ENCODE results near the gene MACF1. TPM values are rescaled to one million over a fixed set of nuclear protein-coding genes. Genes with fewer than 3 reads are reported as not detected.

MACF1 gene
- total RNA-seq, 1 experiment from 2014 or later: 103 TPM

DNA sequence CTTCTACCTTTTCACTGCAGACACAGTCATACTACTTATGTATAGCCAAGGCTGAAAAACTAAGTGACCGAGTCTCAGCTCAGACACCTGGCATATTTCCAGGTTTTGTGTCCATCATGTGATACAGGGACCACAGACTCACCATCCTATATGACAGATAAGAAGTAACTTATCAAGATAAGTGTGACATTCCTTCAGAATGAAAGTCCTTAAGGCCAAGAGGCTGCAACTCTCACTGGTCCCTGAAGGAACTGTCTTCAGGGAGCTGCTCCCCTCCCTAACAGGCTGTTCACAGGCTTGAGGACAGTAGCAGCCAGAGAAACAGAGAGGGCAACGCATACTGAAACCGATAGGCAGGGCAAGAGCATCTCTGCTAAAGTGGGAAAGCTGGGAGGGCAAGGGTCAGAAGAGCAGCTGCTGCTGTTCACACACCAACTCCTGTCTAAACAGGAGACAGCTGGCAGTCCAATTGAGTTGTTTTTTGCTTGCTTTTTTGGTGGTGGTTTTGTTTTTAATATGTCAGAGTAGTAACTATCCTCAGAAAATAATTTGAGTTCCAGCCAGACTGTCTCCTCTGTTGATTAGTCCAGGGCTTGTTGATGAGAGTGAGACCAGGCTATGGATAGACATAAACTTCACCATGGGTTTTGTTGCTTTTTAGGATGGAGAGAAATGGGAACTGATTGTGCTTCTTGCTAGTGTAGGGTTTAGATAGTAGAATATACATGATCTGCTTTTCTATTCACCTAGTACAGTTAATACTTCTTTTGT lies 67.7 kb downstream of the MACF1 start:
- TF ChIP-seq EZH2phosphoT487 (IDR thresholded peaks at IDR 0.05; ENCODE audit: borderline replicate concordance, low read length) (no peak), EZH2 (IDR thresholded peaks at IDR 0.05; ENCODE audit: low read length, unreplicated experiment) (no peak), CTCF (conservative IDR thresholded peaks at IDR 0.05; ENCODE audit: low read depth, low read length) (no peak)
- H3K27ac ChIP-seq (ENCODE audit: low read length): no peak overlapping the region
- POLR2A ChIA-PET (ENCODE audit: unreplicated experiment): no interaction called here
- no peaks in the 10 kb centered on the region for H4K20me1 ChIP-seq (ENCODE audit: low read length)
- no peaks in the 10 kb centered on the region for H3K9me2 ChIP-seq (replicated peaks; ENCODE audit: low read length)
- H3K4me2 ChIP-seq (ENCODE audit: low read length): no peak overlapping the region
- no peaks in the 10 kb centered on the region for H3K4me1 ChIP-seq (ENCODE audit: insufficient read depth, low read length)
- no peak overlapping the region for H3K9ac ChIP-seq (ENCODE audit: low read length)
- H3K36me3 ChIP-seq (ENCODE audit: low read depth, low read length): no peaks in the 10 kb centered on the region
- no peaks in the 10 kb centered on the region for H3K9me3 ChIP-seq (ENCODE audit: low read length)
- H3K27me3 ChIP-seq (ENCODE audit: low read length): no peaks in the 10 kb centered on the region
- ATAC-seq (no peak), DNase-seq (no peak)
- no peak overlapping the region for H2AFZ ChIP-seq (ENCODE audit: low read length)
- H3K4me3 ChIP-seq (ENCODE audit: low read length): no peak overlapping the region
- no TSS peak for BruUV-seq (replicated peaks)
- CTCF ChIA-PET: interaction anchor here (0.5 kb wide), 1 partner anchor 13 kb away, joined by 5 read pairs; no protein-coding TSS in a partner anchor
- intact Hi-C loops (cut with micrococcal nuclease): no loop called here
- H3K79me2 ChIP-seq (ENCODE audit: low read length): no peaks in the 10 kb centered on the region
- no peaks in the 10 kb centered on the region for H3F3A ChIP-seq (ENCODE audit: low read length, unreplicated experiment)

DNA sequence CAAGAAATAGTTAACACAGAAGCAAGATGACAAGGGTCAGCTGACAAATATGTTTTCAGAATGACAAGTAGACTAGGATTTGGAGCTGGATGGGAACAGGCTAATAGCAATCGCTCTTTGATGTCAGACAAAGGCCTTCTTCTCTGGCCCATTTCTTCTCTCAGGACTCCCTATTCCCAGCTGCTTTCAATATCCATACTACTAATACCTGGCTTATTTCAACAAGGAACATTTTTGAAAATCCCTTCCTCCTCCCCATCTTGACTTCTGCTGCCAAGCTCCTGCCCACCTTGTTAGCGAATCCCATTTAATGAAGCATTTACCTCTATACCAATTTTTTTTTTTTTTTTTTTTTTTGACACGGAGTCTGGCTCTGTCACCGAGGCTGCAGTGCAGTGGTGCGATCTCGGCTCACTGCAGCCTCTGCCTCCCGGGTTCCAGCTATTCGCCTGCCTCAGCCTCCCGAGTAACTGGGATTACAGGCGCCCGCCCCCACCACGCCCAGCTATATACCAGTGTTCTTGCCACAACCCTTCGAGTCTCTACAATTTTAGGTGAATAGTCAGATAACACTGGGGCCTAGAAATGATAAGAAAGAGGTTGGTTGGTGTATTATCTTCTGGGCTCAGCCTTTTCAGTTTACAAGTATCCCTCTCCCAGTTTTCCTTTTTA lies 68.4 kb downstream of the MACF1 start:
- Histone ChIP-seq H3K4me3 (ENCODE audit: low read length) (no peak overlapping the region), H3K79me2 (ENCODE audit: low read length) (no peaks in the 10 kb centered on the region), H3K27me3 (ENCODE audit: low read length) (no peaks in the 10 kb centered on the region), H2AFZ (ENCODE audit: low read length) (no peak overlapping the region), H3K9me2 (replicated peaks; ENCODE audit: low read length) (no peaks in the 10 kb centered on the region), H3K36me3 (ENCODE audit: low read depth, low read length) (no peaks in the 10 kb centered on the region), H3K4me1 (ENCODE audit: insufficient read depth, low read length) (no peaks in the 10 kb centered on the region), H3K9ac (ENCODE audit: low read length) (no peak overlapping the region), H3K4me2 (ENCODE audit: low read length) (no peak overlapping the region), H3K9me3 (ENCODE audit: low read length) (no peaks in the 10 kb centered on the region), H4K20me1 (ENCODE audit: low read length) (no peaks in the 10 kb centered on the region), H3K27ac (ENCODE audit: low read length) (no peak overlapping the region), H3F3A (ENCODE audit: low read length, unreplicated experiment) (no peaks in the 10 kb centered on the region)
- intact Hi-C loops (cut with micrococcal nuclease): no loop called here
- TF ChIP-seq CTCF (conservative IDR thresholded peaks at IDR 0.05; ENCODE audit: low read depth, low read length): no peak
- no peak for TF ChIP-seq EZH2 (IDR thresholded peaks at IDR 0.05; ENCODE audit: low read length, unreplicated experiment)
- TF ChIP-seq EZH2phosphoT487 (IDR thresholded peaks at IDR 0.05; ENCODE audit: borderline replicate concordance, low read length): no peak
- ChIA-PET CTCF (interaction anchor here (0.5 kb wide), 1 partner anchor 13 kb away, joined by 5 read pairs; no protein-coding TSS in a partner anchor), POLR2A (ENCODE audit: unreplicated experiment) (no interaction called here)
- no TSS peak for BruUV-seq (replicated peaks)
- DNase-seq: no peak
- no peak for ATAC-seq

Data from PC-3 (cell line).